HG03108 (cell line): ENCODE measurements around the gene VPREB1.
A peak's percentile ranks its signal among the peaks of the same experiment; 100 is the strongest.
"Not testable (repeated sequence)": the region's sequence is repeated elsewhere in the genome, so short reads cannot be mapped to it uniquely, and the experiment has no call there.

Experiments used
- ATAC-seq: cut with Tn5 transposase; IDR thresholded peaks from one replicate; pipeline ENCODE4 v1.9.1; 2021; ENCODE audit warnings: moderate library complexity; ENCODE audit not compliant: unreplicated experiment

Gene VPREB1, protein sequence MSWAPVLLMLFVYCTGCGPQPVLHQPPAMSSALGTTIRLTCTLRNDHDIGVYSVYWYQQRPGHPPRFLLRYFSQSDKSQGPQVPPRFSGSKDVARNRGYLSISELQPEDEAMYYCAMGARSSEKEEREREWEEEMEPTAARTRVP

DNA sequence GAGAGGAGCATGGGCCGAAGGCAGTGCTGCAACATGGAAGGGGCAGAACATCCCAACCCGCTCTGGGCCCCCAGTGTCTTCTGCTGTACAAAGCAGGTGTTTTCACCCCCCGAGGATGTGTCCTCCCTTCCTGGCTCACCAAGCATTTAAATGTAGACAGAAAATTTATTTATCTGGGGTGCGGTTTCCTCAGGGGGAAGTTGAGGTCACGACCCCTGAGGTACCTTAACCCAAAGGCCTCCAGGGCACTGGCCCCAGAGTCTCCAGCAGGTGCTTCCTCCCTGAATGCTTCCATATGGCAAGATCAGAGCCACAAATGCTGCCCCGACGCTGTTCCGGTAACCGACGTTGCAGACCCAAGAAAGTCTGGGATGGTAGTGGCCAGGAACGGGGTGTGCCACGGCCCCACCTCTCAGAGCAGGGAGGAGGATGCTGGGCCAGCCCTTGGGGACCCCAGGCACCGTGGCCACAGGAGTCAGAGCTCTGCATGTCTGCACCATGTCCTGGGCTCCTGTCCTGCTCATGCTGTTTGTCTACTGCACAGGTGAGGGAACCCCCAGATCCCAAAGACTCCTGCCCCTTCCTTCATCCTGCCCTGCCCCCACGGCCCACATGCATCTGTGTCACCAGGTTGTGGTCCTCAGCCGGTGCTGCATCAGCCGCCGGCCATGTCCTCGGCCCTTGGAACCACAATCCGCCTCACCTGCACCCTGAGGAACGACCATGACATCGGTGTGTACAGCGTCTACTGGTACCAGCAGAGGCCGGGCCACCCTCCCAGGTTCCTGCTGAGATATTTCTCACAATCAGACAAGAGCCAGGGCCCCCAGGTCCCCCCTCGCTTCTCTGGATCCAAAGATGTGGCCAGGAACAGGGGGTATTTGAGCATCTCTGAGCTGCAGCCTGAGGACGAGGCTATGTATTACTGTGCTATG, at the start of gene VPREB1:
TSS of gene VPREB1 (plus strand) at position 471 of the 935 bp plus-strand sequence. CDS start at position 499, 28 bp downstream.
- no peak for ATAC-seq

DNA sequence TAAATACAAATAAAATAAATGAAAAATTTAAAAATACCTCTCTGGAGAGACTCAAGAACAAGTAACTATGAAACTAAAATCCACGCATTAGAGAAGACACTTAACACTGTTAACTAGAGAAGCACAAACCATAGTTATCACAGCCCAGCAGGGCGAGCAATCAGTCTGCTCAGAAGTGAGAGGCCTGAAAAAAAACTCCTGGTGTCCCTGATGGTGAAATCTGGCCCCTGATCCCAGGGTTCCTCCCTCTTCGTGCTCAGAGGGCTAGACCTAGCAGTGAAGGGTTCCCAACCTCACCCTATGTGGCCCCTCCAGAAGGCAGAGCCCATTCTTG, 49.7 kb upstream of the VPREB1 start:
- ATAC-seq = no peak

DNA sequence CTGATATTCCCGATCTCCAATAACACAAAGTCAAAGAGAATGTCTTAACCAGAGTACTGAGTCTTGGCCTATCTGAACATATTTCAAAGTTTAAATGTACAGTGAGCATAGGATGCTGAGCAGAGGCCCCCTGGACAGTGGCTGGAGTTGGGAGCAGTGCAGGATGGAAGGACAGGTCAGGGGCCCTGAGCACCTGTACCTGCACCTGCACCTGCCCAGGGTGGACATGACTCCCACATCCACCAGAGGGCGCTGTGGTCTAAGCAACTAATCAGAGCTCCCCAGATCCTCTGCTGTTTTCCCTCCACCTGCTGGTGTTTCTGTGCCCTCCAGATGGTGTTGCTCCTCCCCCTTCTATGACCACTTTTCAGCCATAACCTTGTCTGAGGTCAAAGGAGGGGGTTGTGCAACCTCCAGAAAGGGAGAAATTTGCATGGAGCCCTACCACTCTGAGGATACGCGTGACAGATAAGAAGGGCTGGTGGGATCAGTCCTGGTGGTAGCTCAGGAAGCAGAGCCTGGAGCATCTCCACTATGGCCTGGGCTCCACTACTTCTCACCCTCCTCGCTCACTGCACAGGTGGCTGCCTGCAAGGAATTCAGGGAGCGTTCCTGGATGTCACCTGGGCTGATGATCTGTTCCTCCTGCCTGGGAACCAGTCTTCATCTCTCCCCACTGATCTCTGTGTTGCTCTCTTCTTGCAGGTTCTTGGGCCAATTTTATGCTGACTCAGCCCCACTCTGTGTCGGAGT, 49.1 kb upstream of the VPREB1 start:
- no peak for ATAC-seq

DNA sequence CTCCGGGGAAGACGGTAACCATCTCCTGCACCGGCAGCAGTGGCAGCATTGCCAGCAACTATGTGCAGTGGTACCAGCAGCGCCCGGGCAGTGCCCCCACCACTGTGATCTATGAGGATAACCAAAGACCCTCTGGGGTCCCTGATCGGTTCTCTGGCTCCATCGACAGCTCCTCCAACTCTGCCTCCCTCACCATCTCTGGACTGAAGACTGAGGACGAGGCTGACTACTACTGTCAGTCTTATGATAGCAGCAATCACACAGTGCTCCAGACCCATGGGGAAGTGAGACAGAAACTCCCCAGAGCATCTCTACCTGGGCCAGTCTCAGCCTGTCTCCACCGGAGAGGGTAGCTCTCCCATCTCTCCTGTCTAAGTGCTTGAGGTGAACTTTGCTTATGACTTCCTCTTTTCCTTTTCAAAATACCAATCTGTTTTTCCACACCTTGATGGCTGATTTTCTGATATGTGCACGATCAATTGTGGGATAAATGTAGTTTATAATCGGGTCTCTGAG, 48.5 kb upstream of the VPREB1 start:
- peak; percentile 79 for ATAC-seq

DNA sequence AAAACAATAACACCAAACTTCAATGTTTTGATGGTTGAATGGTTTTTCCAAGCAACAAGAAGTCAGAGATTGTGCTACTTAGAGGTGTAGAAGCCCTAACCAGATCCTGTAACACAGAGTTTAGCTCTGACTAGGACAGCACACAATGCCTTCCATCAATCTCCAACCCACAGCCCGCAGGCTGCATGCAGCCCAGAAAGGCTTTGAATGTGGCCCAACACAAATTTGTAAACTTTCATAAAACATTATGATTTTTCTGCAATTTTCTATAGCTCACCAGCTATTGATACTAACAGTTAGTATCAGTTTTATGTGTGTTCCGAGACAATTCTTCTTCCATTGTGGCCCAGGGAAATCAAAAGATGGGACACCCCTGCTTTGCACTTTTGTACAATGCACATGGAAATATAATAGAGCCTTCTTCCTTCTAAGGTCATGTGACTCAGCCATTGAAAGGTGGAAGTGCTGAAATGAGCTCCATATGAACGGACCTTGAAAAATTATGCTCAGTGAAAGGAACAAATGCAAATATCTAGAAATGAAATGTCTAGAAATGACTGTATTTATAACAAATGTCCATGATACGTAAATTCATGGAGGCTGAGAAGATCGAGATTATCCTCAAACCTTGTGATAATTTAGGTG, 47.6 kb upstream of the VPREB1 start:
- no peak for ATAC-seq

DNA sequence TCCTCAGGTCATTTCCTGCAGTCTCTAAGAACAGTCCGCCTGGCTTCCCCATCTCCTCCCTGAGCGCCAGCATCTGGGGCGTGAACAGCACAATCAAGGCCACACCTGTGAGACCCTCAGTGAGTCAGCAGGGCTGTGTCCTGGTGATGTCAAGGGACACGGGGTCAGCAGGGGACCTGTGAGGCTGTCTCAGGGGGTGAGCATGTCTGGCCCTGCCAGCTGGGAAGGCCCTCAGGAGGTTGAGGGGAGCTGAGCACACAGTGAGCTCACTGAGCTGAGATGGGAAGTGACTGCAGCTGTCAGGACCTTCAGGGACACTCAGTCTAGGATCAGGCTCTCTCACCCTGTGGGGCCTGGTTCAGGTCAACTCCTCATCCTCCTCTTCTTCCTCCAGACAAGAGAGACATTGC, 46.6 kb upstream of the VPREB1 start:
- no peak for ATAC-seq

DNA sequence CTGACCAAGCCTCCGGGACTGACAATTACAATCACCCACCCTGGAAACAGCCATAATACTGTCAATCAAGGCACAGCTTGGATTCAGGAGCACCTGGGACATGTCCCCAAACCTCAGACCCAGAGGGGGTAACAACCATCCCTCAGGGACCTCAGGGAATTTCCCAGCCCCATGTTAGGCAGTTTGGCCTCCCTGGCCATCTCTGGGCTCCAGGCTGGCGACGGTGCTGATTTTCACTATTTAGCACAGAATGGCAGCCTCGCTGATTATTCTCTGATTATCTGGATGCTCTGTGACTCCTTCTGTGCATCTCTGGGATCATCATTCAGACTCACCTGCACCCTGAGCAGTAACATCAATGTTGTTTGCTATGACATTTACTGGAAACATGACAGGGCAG, 45.8 kb upstream of the VPREB1 start:
- no peak for ATAC-seq

DNA sequence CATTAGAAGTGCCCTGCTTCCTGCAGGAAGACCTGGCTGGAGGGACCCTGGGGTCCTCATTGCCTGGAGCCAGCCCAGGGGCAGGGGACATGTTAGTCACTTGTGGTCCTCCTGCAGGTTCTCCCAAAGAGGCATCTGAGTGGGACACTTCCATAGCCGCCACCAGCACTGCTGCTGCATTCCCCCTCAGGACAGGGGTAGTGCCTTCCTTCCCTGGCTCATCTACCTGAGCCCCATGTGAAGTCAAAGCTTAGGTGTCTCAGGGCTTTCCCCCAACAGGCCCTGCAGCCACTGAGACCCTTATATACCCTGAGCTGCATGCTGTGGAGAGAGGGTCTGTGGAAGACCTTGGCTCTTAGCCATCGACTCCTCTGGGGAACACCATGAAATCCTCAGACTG, 45.0 kb upstream of the VPREB1 start:
- ATAC-seq = no peak

DNA sequence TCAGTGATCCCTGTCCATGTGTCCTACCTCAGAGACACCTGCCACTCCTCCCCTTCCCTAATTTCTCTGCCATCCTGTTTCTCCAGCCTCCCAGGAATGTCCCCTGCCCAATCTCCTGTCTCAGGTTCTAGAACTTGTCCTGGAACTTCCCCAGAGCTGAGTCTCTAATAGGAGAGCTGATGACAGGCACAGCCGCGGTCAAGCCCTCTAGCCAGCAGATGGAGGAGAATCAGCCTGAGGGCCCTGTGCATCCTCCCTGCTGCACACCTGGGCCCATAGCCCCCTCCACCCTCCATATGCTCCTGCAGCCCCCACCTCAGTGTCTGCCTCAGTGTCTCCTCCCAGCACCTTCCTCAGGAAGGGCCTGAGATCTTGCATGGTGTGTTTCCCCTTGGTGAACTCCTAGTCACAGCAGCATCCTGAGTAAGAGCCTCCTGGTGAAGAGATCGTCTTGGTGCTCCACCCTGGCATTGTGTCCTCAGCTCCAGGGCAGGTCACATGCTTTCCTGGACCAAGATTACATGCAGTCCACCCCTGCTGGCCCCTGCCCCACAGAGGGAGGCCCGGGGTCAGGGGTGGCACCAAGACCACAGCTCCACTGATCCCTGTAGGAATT, 43.9 kb upstream of the VPREB1 start:
- no peak for ATAC-seq

DNA sequence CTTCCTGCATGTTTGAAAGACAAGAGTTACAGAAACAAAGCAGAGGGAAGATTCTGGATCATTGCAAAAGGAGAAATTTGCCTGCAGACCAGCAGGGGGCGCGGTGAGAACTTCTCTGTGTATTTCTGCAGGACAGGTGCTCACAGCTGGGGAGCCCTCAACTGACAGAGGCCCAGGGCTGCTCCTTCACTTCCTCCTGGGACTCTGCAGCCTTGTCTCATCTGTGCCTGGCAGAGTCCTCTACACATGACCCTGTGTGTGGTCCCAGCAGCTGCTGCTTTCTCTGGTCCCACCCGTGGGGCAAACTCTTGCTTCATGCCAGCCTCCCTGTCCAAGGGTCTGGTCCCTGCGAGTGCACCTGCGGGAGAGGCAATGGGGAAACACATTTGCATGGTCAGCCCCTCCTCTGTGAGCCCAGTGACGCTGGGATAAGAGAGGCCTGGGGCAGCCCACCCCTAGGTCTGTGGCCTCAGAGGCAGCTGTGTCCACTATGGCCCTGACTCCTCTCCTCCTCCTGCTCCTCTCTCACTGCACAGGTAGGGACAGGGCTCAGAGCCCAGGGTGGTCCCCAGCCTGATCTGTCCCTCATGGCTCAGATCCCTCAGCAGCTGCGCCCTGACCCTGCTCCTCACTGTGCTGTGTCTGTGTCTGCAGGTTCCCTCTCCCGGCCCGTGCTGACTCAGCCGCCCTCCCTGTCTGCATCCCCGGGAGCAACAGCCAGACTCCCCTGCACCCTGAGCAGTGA, 43.2 kb upstream of the VPREB1 start:
- ATAC-seq = no peak

DNA sequence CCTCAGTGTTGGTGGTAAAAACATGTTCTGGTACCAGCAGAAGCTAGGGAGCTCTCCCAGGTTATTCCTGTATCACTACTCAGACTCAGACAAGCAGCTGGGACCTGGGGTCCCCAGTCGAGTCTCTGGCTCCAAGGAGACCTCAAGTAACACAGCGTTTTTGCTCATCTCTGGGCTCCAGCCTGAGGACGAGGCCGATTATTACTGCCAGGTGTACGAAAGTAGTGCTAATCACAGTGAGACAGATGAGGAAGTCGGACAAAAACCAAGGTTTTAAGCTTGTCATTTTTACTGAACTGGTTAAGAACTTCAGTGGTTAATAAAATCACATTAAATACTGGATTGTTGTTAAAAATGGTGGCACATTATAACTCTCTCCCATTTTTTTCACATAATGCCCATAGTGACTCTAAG, 42.6 kb upstream of the VPREB1 start:
- no peak for ATAC-seq

DNA sequence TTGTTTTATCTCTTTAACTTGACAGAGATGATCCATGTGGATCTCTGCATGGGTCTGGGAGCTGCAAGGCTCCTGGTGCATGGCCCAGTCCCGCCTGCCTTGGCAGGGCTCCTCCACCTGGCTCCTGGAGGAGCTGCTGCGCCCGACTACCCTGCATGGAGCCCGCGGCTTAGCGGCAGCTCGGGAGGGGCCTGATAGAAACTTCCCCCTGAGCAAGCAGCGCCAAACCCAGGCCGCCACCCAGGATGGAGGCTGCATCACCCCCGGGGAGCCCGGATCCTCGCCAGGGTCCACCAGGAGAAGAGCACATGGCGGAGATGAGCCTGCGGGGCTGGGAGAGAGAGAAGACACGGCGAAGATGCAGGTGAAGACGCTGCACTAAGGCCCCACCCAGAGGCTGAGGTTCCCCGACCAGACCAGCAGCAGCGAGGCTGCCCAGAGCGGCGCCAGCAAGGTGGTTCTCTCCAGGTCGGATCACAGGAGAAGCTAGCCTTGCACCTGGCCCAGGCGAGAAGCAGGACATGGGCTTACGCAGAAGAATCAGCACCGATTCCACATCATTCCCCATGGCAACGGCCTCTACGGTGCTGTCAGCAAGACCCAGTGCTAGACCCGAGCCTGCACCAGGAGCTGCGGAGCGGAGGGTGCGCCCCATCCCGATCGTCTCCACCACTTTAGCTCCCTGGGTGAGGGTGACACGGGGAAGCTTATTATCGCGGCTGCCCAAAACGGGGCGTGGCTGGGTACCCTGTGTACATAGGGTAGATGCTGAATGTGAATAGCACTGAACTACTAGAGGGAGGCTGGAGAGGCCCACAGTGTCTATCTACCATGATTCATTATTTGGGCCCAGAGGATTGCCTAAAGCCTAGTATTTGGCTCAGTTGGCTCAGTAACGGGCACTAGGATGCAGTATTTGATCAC, 41.3 kb upstream of the VPREB1 start:
- ATAC-seq = no peak

DNA sequence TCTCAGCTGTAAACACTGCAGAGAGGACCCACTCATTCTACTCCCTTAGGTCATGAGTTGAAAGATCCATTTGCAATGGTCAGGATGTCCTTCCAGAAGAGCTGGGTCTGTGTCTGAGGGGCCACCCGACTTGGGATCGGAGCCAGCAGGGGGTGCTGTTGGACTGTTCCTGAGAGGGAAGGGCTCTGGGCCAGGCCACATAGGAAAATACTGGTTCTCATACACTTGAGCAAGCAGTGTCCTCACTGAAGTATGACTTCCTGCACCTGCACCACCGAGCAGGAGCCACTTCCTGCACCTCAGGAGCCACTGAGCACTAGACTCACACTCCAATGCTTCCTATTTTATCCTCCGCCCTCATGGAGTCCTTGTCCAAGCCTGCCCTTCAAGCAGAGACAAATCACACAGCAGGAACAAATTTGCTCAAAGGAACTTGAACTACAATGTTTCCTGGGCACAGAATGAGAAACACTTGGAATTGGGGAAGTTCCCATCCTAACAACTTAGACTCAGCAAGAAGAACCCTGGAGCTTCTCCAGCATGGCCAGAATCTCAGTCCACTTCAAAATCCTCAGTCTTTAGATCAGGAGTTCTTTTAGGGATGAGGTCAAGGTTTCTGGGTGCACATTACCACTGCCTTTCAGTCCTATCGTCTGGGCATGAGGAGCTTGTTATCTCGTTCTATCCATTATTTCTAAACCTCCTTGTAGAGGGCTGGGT, 36.6 kb upstream of the VPREB1 start:
- peak; percentile 87 for ATAC-seq

DNA sequence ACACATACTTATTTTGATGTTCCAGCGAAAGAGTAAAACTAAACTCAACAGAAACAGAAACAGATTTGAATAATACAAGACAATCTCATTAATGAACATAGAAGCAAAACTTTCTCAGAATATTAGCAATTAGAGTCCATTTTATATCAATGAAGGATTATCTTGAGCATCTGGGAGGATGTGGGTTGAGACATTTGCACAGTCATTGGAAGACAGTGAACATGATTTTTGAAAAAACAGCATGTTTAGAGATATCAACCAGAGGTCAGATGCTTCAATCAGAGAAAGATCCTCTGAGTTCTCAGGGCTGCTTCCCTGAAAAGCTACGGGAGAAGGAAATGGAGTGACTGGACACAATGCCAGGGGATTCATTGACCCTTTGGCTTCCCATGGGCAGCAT, 35.9 kb upstream of the VPREB1 start:
- no peak for ATAC-seq

DNA sequence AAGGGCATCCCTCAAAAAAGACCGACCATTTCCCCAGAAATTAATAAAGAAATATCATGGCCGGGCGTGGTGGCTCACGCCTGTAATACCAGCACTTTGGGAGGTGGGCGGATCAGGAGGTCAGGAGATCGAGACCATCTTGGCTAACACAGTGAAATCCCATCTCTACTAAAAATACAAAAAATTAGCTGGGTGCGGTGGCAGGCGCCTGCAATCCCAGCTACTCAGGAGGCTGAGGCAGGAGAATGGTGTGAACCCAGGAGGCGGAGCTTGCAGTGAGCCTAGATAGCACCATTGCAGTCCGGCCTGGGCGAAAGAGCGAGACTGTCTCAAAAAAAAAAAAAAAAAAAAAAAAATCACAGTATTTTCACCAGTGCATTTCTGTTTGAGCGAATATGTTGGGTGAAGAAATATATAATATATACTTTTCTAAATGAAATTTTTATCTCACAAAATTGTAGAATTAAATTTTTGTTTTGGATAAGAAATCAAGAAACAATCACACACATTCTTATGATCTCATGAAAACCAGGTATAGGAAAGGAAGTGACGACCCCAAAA, 35.4 kb upstream of the VPREB1 start:
- ATAC-seq = not testable (repeated sequence)

DNA sequence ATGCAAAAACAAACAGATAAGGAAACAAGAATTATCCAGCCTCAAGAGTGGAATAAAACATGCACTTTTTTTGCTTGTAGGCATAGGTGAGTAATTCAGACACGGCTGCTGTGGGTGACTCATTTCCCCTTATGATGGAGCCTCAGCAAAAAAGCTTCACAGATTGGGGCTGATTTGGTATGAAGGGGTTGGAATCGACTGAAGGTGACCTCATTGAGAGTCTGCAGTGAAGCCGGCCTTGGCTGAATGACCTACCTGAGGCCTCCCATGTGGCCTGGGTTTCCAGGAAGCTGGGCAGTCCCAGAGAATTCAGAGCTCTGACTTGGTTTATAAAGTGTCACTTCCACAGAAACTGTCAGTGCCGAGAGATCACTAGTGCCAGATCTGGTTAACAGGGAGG, 34.2 kb upstream of the VPREB1 start:
- ATAC-seq = no peak

DNA sequence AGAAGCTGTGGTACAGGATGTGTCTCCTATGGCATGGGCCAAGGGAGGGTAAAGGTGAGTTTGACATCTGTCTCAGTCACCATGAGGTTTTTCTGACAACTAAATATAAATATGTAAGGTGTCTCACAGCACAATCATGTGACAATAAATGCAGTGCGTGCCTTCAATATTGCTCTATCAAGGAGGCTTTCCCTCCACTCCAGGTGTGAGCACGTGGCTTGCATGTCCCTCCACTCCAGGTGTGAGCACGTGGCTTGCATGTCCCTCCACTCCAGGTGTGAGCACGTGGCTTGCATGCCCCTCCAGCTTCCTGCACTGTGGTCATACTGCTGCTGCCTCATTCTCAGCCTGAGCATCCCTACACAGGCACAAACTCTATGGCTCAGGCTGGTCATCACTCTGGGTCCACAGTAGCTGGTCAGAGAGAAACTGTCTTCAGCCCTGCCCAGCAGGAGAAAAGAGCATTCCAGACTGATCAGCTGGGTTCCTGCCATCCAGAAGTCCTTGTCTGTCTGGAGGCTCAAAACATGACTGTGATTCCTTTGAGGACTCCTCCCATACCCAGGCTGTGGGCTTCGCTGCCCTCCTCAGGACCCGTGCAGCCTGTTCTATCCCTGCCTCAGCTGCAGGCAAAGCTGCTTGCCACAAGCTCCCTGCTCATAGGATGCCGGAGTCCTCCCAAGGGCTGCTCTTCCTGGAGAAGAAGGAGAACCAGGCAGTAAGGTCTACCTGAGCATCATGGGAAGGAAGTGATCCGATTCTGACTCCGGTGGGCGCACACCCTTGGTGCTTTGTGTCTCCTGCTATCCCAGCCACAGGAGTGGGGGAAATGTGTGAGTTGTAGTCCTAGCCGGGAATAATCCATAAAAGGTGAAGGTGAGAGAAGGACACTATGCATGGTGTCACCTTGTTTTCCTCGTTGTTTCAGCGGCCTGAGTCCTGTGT, 33.4 kb upstream of the VPREB1 start:
- ATAC-seq = no peak
